CD4-positive, alpha-beta T cell treated with Interleukin-15 for 4 hours (primary cell): ENCODE data around the gene BORCS5.
"Not testable (repeated sequence)": the region's sequence is repeated elsewhere in the genome, so short reads cannot be mapped to it uniquely, and the experiment has no call there.

Experiments used
- DNase-seq: peaks from one replicate; pipeline ENCODE4 v3.0.0-alpha.2; 2020; ENCODE audit warnings: low spot score

The BORCS5 gene

DNA sequence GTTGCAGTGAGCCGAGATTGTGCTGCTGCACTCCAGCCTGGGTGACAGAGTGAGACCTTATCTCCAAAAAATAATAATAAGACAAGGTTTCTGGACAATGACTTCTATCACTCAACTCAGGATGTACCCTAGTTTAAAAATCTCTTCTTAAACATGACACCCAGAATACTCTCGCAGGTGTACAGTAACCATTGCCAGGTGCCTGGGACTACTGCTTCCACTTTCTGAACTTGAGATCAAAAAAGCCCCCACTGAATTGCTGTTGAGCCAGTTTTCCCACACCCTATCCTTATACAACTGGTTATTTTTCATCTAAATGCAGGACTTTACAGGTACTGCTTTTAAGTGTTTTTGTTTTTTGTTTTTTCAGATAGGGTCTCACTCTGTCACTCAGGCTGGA, 36.3 kb downstream of the BORCS5 start:
- no peak for DNase-seq

DNA sequence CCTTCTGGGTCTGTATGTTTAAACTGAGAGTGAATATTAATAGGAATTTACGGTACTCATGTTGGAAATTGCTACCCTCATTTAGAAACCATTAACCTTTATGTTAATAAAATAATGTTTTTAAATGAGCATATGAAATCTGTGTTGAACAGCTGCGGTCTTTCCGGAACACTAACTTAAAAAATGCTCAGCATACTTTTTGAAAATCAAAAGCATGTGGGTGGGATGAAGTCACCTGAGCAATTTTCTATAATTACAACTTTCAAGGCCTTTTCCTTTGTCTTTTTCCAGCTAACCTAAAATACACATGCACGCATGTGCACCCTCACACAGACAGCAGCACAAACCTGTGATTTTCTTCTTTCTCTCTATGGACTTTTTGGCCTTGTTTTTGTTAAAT, 39.8 kb downstream of the BORCS5 start:
- DNase-seq = no peak

GRCh38 chr12:12397184-12397583, 40.3 kb downstream of the BORCS5 start:
- DNase-seq = no peak

- DNase-seq = no peak
Measured at GRCh38 chr12:12398026-12398859, 41.4 kb downstream of the BORCS5 start.

- DNase-seq = no peak
Measured at GRCh38 chr12:12399161-12399560, 42.3 kb downstream of the BORCS5 start.

GRCh38 chr12:12399776-12400305, 43.0 kb downstream of the BORCS5 start:
- DNase-seq = no peak

GRCh38 chr12:12400793-12401192, 43.9 kb downstream of the BORCS5 start:
- DNase-seq = no peak

DNA sequence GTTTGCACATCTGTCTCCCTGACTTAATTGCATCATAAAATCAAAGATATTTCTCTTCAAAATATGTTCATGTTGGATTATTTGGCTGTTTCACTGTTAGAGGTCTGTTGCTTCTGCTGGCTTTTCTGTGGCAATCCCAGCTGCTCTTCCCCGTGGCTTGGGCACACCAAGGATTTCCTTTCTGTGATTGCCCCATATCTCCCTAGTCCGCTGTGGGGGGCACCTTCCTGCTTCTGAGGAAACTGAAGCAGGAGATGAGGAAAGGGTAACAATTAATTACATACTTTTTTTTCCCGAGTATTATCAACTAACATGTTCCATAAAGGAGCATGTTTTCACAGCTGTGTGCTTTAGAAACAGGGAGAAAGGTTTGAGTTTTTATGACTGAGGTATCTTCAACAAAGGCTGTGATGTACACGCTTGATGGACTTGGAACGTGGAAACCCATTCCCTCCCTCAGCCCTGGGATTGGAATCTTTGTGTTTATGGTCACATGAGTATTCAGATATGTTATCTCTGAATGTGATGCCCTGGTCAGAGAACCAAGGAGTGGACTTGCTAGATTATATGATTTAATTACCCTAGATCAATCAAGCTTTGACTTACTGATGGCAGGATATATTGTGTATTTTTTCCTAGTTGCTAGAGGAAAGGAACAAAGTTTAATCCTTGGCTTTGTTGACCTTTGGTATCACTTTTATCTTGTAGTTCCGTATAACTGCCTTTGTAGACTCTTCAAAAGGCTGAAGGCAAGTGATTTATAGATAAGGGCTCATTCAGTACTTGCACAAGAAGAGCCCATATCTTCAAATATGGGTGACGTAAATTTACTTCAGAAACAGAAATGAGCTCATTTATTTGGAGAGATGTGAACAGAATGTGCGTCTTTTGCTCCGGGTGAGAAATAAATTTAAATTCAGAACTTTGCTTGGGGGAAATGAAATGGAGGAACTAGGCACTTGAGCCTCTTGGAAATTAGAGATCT, 46.7 kb downstream of the BORCS5 start:
- no peak for DNase-seq

DNA sequence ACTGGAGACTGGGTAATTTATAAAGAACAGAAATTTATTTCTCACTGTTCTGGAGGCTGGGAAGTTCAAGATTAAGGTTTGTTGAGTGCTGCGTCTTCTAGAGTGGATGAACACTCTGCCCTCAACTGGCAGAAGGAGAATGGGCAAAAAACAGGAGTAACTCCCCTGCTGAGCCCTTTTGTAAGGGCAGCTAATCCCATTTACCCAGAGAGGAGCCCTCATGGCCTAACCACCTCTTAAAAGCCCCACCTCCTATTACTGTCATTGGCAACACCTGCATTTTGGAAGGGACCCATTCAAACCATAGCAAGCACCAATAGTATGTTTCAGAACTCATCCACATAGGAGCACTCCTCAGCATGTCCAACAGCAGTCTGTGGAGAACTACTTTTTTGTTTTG, 47.4 kb downstream of the BORCS5 start:
- DNase-seq = no peak

- no peak for DNase-seq
Measured at GRCh38 chr12:12405882-12406281, 49.0 kb downstream of the BORCS5 start.

GRCh38 chr12:12406762-12407161, 49.9 kb downstream of the BORCS5 start:
- DNase-seq = no peak

GRCh38 chr12:12408265-12408690, 51.4 kb downstream of the BORCS5 start:
- DNase-seq = peak; percentile 13

DNA sequence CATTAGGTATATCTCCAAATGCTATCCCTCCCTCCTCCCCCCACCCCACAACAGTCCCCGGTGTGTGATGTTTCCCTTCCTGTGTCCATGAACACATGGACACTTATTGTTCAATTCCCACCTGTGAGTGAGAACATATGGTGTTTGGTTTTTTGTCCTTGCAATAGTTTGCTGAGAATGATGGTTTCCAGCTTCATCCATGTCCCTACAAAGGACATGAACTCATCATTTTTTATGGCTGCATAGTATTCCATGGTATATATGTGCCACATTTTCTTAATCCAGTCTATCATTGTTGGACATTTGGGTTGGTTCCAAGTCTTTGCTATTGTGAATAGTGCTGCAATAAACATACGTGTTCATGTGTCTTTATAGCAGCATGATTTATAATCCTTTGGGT, 52.5 kb downstream of the BORCS5 start:
- DNase-seq = not testable (repeated sequence)

GRCh38 chr12:12415886-12416285, 59.0 kb downstream of the BORCS5 start:
- DNase-seq = no peak

DNA sequence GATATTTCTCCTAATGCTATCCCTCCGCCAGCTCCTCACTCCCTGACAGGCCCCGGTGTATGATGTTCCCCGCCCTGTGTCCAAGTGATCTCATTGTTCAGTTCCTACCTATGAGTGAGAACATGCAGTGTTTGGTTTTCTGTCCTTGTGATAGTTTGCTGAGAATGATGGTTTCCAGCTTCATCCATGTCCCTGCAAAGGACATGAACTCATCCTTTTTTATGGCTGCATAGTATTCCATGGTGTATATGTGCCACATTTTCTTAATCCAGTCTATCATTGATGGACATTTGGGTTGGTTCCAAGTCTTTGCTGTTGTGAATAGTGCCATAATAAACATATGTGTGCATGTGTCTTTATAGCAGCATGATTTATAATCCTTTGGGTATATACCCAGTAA, 62.3 kb downstream of the BORCS5 start:
- not testable (repeated sequence) for DNase-seq

GRCh38 chr12:12423367-12423766, 66.5 kb downstream of the BORCS5 start:
- DNase-seq = no peak

DNA sequence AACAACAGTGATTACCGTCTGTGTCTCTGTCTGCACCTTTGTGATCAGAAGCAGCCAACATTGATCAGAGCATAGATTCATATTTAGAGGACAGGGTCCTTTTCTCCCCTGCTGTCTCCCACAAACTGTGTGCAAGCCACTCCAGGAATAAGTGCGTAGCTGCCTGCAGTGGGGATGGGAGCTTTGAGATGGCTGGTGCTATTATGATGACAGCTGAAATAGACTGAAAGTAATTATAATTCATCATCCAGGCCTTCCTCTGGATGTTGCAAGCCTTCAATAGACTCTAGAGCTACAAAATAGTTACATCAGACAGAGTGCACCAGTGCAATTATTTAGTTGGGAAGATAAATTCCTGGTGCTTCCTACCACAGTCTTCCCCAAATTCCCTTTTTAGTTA, 68.1 kb downstream of the BORCS5 start:
- DNase-seq = no peak

DNA sequence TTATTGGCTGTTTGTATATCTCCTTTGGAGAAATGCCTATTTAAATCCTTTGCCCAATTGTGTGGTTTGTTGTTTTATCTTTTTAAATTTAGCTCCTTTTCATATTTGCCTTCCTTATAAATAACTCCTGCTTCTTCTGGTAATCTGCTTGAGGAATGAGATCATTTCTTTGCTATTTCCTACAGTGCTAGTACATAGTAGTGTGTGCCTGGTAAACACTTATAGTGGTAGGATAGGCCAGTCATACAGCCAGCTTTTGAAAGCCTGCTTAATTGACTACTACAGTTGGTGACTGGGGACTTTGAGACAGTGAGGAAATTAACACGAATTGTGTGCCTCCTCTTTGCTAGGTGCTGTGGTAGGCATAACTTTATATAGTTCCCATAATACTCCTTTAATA, 68.7 kb downstream of the BORCS5 start:
- no peak for DNase-seq

DNA sequence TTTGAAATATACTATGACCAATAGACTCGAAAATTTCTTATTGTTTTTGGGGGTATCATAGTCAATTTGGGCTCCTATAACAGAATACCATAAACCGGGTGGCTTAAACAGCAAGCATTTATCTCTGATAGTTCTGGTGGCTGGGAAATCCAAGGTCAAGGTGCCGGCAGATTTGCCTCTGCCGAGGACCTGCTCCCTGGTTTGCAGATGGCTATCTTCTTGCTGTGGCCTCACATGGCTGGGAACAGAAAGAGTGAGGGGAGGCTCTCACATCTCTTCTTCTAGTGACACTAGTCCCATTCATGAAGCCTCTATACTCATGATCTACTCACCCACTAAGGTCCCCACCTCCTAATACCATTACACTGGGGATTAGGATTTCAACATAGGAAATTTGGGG, 70.7 kb downstream of the BORCS5 start:
- no peak for DNase-seq

- no peak for DNase-seq
Measured at GRCh38 chr12:12428047-12428446, 71.2 kb downstream of the BORCS5 start.

GRCh38 chr12:12428961-12429657, 72.2 kb downstream of the BORCS5 start:
- DNase-seq = no peak

DNA sequence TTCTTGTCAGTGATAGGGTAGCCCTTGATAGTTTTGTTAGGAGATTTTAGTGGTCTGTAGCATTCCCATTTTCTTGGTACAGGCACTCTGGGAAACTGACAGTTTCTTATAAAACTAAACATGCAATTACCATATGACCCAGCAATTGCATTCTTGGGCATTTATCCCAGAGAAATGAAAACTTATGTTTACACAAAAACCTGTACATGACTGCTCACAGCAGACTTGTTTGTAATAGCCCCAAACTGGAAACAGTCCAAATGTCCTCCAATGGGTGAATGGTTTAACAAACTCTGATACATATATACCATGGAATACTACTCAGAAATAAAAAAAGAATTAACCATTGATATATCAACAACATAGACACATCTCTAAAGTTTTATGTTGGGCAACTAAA, 75.5 kb downstream of the BORCS5 start:
- no peak for DNase-seq
